H9 (cell line): ENCODE measurements around the gene ADGRB3. TPM values are rescaled to one million over a fixed set of nuclear protein-coding genes. Genes with fewer than 3 reads are reported as not detected.

Experiments used
- DNase-seq: peaks from one replicate; pipeline ENCODE4 v3.0.0-alpha.2; 2017
- H2AFZ ChIP-seq: one replicate; pipeline ENCODE4 v1.6.1; 2013; ENCODE audit warnings: mild to moderate bottlenecking, low read length, control low read depth, moderate library complexity
- H2AK5ac ChIP-seq: 2 replicates; pipeline ENCODE4 v1.6.1; 2013; ENCODE audit warnings: low read length, control low read depth, mixed read lengths; ENCODE audit not compliant: insufficient read length
- H2BK120ac ChIP-seq: one replicate; pipeline ENCODE4 v1.6.1; 2013; ENCODE audit warnings: low read depth, mild to moderate bottlenecking, low read length, control low read depth, inconsistent platforms; ENCODE audit not compliant: poor library complexity, severe bottlenecking
- H2BK12ac ChIP-seq: 2 replicates; pipeline ENCODE4 v1.6.1; 2013; ENCODE audit warnings: low read length, control low read depth, mixed read lengths, low read depth; ENCODE audit not compliant: insufficient read length
- H2BK15ac ChIP-seq: 2 replicates; pipeline ENCODE4 v1.6.1; 2013; ENCODE audit warnings: low read depth, low read length, control low read depth
- H2BK20ac ChIP-seq: one replicate; pipeline ENCODE4 v1.6.1; 2013; ENCODE audit warnings: low read depth, mild to moderate bottlenecking, low read length, control low read depth, inconsistent platforms; ENCODE audit not compliant: poor library complexity, severe bottlenecking
- H2BK5ac ChIP-seq: 2 replicates; pipeline ENCODE4 v1.6.1; 2013; ENCODE audit warnings: low read length, control low read depth, mixed read lengths; ENCODE audit not compliant: insufficient read length
- H3K14ac ChIP-seq: 2 replicates; pipeline ENCODE4 v1.6.1; 2013; ENCODE audit warnings: low read length, control low read depth; ENCODE audit not compliant: insufficient read depth
- H3K18ac ChIP-seq: 2 replicates; pipeline ENCODE4 v1.6.1; 2013; ENCODE audit warnings: low read depth, mild to moderate bottlenecking, mixed read lengths, low read length, control low read depth; ENCODE audit not compliant: insufficient read length
- H3K23ac ChIP-seq: 2 replicates; pipeline ENCODE4 v1.6.1; 2013; ENCODE audit warnings: low read length, control low read depth, mixed read lengths, low read depth; ENCODE audit not compliant: insufficient read length
- H3K23me2 ChIP-seq: 2 replicates; pipeline ENCODE4 v1.6.1; 2013; ENCODE audit warnings: low read depth, mild to moderate bottlenecking, mixed read lengths, low read length, control low read depth; ENCODE audit not compliant: insufficient read length, poor library complexity, severe bottlenecking
- H3K27ac ChIP-seq: 2 replicates; pipeline ENCODE4 v1.5.1; 2013; ENCODE audit warnings: low read length, control low read depth, mixed read lengths, low read depth; ENCODE audit not compliant: insufficient read length
- H3K27me3 ChIP-seq: 2 replicates; pipeline ENCODE4 v1.6.1; 2013; ENCODE audit warnings: low read length, control low read depth, inconsistent platforms; ENCODE audit not compliant: insufficient read depth
- H3K4ac ChIP-seq: 2 replicates; pipeline ENCODE4 v1.6.1; 2013; ENCODE audit warnings: low read depth, mild to moderate bottlenecking, control low read depth, inconsistent platforms, low read length, moderate library complexity
- H3K4me1 ChIP-seq: 2 replicates; pipeline ENCODE4 v1.6.1; 2013; ENCODE audit warnings: low read length, control low read depth, inconsistent platforms; ENCODE audit not compliant: insufficient read depth
- H3K4me2 ChIP-seq: 2 replicates; pipeline ENCODE4 v1.6.1; 2013; ENCODE audit warnings: low read length, control low read depth, mixed read lengths; ENCODE audit not compliant: insufficient read length, insufficient read depth
- H3K56ac ChIP-seq: 2 replicates; pipeline ENCODE4 v1.6.1; 2013; ENCODE audit warnings: low read depth, mild to moderate bottlenecking, mixed read lengths, low read length, control low read depth; ENCODE audit not compliant: insufficient read length
- H3K79me1 ChIP-seq: 2 replicates; pipeline ENCODE4 v1.6.1; 2013; ENCODE audit warnings: low read depth, mild to moderate bottlenecking, moderate library complexity, low read length, control low read depth, inconsistent platforms; ENCODE audit not compliant: insufficient read depth, poor library complexity, severe bottlenecking
- H3K79me2 ChIP-seq: 2 replicates; pipeline ENCODE4 v1.6.1; 2013; ENCODE audit warnings: low read length, control low read depth, inconsistent platforms; ENCODE audit not compliant: insufficient read depth
- H3K9ac ChIP-seq: 2 replicates; pipeline ENCODE4 v1.6.1; 2013; ENCODE audit warnings: low read length, control low read depth, mixed read lengths; ENCODE audit not compliant: insufficient read length; ENCODE audit errors: extremely low read depth
- H3K9me3 ChIP-seq: one replicate; pipeline ENCODE4 v1.6.1; 2013; ENCODE audit warnings: low read depth, low read length, inconsistent platforms; ENCODE audit not compliant: control insufficient read depth
- H3T11ph ChIP-seq: one replicate; pipeline ENCODE4 v1.6.1; 2013; ENCODE audit warnings: mild to moderate bottlenecking, low read length, control low read depth, inconsistent platforms
- H4K20me1 ChIP-seq: one replicate; pipeline ENCODE4 v1.6.1; 2013; ENCODE audit not compliant: control insufficient read depth, insufficient read length, insufficient read depth
- H4K5ac ChIP-seq: 2 replicates; pipeline ENCODE4 v1.6.1; 2013; ENCODE audit warnings: low read depth, mild to moderate bottlenecking, mixed read lengths, low read length, control low read depth; ENCODE audit not compliant: insufficient read length
- H4K8ac ChIP-seq: replicated peaks from 2 replicates; pipeline ENCODE4 v1.6.1; 2013; ENCODE audit warnings: low read length, control low read depth, mixed read lengths, low read depth; ENCODE audit not compliant: insufficient read length
- H4K91ac ChIP-seq: 2 replicates; pipeline ENCODE4 v1.6.1; 2013; ENCODE audit warnings: low read depth, mild to moderate bottlenecking, moderate library complexity, mixed read lengths, low read length, control low read depth; ENCODE audit not compliant: insufficient read length
- H3K27ac Mint-ChIP-seq, 3 experiments: 2 replicates in 2 of 3; 3 replicates in 1 of 3; pipeline ENCODE4 v1.8.0; 2020 to 2021; ENCODE audit warnings: mixed read lengths in 3 of 3, mild to moderate bottlenecking in 1 of 3, moderate library complexity in 1 of 3
- H3K27me3 Mint-ChIP-seq: 2 replicates; pipeline ENCODE4 v1.8.0; 2021; ENCODE audit warnings: low read depth, mild to moderate bottlenecking, moderate library complexity, mixed read lengths
- H3K36me3 Mint-ChIP-seq, 3 experiments: 2 replicates in 2 of 3; 3 replicates in 1 of 3; pipeline ENCODE4 v1.8.0; 2020 to 2021; ENCODE audit warnings: low read depth in 3 of 3, mixed read lengths in 3 of 3; ENCODE audit not compliant: insufficient read depth in 1 of 3
- H3K4me1 Mint-ChIP-seq, 2 experiments: 2 replicates each; pipeline ENCODE4 v1.8.0; 2020; ENCODE audit warnings: mixed read lengths in 2 of 2
- H3K4me3 Mint-ChIP-seq, 2 experiments: 2 replicates in 1 of 2; 3 replicates in 1 of 2; pipeline ENCODE4 v1.8.0; 2020 to 2021; ENCODE audit warnings: mild to moderate bottlenecking in 2 of 2, mixed read lengths in 2 of 2, moderate library complexity in 1 of 2
- H3K9me3 Mint-ChIP-seq, 2 experiments: 2 replicates in 1 of 2; 3 replicates in 1 of 2; pipeline ENCODE4 v1.8.0; 2020; ENCODE audit warnings: mild to moderate bottlenecking in 2 of 2, mixed read lengths in 2 of 2, moderate library complexity in 1 of 2
- WGBS: extraction: QIAGEN DNeasy Blood & Tissue Kit; methylation state at CpG from one replicate; pipeline ENCODE4 v1.1.7; 2013; ENCODE audit warnings: missing lambda C conversion rate, low lambda C conversion rate, mixed read lengths; ENCODE audit not compliant: insufficient read length; ENCODE audit errors: extremely low coverage; 5-methylcytosine and 5-hydroxymethylcytosine counted together
- total RNA-seq: library from RNA; stranded (reverse); gene quantifications from 2 replicates; pipeline ENCODE4 v1.2.1, GENCODE V29; 2021
- TF ChIP-seq, protein P1 (sequence below): fragments of 200-600 bp; sonication (generic); conservative IDR thresholded peaks from 3 replicates; pipeline ENCODE4 v1.8.0; 2021; ENCODE audit warnings: antibody characterized with exemption, mild to moderate bottlenecking

The ADGRB3 gene
- total RNA-seq, 1 experiment from 2014 or later, result 0.37 TPM

DNA sequence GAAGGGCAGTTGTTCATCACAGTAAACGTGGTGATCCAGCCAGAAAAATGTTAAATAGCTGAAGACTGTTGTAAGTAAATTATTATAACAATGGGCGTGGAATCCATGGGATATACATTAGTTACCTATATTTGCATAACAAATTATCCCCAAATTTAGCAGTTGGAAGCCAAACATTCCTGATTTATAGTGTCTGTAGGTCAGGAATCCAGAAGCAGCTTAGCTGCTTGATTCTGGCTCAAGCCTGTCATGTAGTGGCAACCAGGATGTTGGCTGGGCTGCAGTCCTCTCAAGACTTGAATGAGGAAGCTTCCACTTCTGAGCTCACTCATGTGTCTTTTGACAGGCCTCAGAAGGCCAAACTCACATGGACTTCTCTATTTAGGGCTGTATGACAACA, 6.9 kb upstream of the ADGRB3 start:
- no peak overlapping the region for H2BK12ac ChIP-seq
- no peak overlapping the region for H3K23ac ChIP-seq
- H3K27ac Mint-ChIP-seq, result peak overlapping the region in 2 of 3 experiments; percentile 29 to 79; a peak in 2 of 7 replicates
- peaks cover 15% of the 10 kb centered on the region for H3K27me3 Mint-ChIP-seq
- H2AFZ ChIP-seq, result no peak overlapping the region
- no peak overlapping the region for H4K8ac ChIP-seq
- H3K79me1 ChIP-seq, result no peaks in the 10 kb centered on the region
- H3K9ac ChIP-seq, result no peak overlapping the region
- no CpG with 5 or more reads among the region's 2 CpGs for WGBS
- H2BK20ac ChIP-seq, result no peak overlapping the region
- H3K4me3 Mint-ChIP-seq, result no peak overlapping the region
- H3K18ac ChIP-seq, result no peak overlapping the region
- no peaks in the 10 kb centered on the region; a peak in 1 of 5 replicates for H3K9me3 Mint-ChIP-seq
- H2BK120ac ChIP-seq, result no peak overlapping the region
- no peaks in the 10 kb centered on the region; a peak in 1 of 7 replicates for H3K36me3 Mint-ChIP-seq
- DNase-seq, result peak; percentile 30
- no peak overlapping the region for H3K14ac ChIP-seq
- no peak overlapping the region for H2AK5ac ChIP-seq
- no peak overlapping the region for H2BK5ac ChIP-seq
- H4K5ac ChIP-seq, result no peak overlapping the region
- no peak overlapping the region for H2BK15ac ChIP-seq
- H4K91ac ChIP-seq, result no peak overlapping the region
- H3K4me1 ChIP-seq, result peaks cover 3% of the 10 kb centered on the region; the same call in 1 of the 2 replicates
- TF ChIP-seq, protein P1, sequence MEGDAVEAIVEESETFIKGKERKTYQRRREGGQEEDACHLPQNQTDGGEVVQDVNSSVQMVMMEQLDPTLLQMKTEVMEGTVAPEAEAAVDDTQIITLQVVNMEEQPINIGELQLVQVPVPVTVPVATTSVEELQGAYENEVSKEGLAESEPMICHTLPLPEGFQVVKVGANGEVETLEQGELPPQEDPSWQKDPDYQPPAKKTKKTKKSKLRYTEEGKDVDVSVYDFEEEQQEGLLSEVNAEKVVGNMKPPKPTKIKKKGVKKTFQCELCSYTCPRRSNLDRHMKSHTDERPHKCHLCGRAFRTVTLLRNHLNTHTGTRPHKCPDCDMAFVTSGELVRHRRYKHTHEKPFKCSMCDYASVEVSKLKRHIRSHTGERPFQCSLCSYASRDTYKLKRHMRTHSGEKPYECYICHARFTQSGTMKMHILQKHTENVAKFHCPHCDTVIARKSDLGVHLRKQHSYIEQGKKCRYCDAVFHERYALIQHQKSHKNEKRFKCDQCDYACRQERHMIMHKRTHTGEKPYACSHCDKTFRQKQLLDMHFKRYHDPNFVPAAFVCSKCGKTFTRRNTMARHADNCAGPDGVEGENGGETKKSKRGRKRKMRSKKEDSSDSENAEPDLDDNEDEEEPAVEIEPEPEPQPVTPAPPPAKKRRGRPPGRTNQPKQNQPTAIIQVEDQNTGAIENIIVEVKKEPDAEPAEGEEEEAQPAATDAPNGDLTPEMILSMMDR, result no peak
- no peak overlapping the region for H3T11ph ChIP-seq
- no peak overlapping the region for H3K56ac ChIP-seq
- H3K9me3 ChIP-seq, result no peaks in the 10 kb centered on the region
- no peak overlapping the region for H3K4me2 ChIP-seq
- H3K4me1 Mint-ChIP-seq, result peaks cover 14 to 15% of the 10 kb centered on the region in 2 experiments
- H4K20me1 ChIP-seq, result no peaks in the 10 kb centered on the region
- H3K4ac ChIP-seq, result no peak overlapping the region
- no peaks in the 10 kb centered on the region for H3K27me3 ChIP-seq
- no peak overlapping the region for H3K27ac ChIP-seq
- H3K23me2 ChIP-seq, result no peaks in the 10 kb centered on the region
- H3K79me2 ChIP-seq, result no peaks in the 10 kb centered on the region
